Central memory CD8-positive, alpha-beta T cell (primary cell): ENCODE measurements around the gene FBXW12.
A peak's percentile ranks its signal among the peaks of the same experiment; 100 is the strongest.

Source experiments
- ATAC-seq: fragments of 150-1000 bp; cut with Tn5 transposase; replicated peaks from 2 replicates; pipeline ENCODE4 v1.10.0; 2022; ENCODE audit warnings: mild to moderate bottlenecking, moderate FRiP score, moderate number of reproducible peaks; ENCODE audit not compliant: poor library complexity, severe bottlenecking; ENCODE audit errors: extremely low read depth
- DNase-seq, 2 donors: peaks; one replicate each; pipeline ENCODE4 v3.0.0; 2021; ENCODE audit warnings: low spot score in 2 of 2
- H3K27ac Mint-ChIP-seq: one replicate; pipeline ENCODE4 v1.8.0; 2022; ENCODE audit warnings: low read depth, mild to moderate bottlenecking, moderate library complexity, mixed read lengths
- H3K27me3 Mint-ChIP-seq: one replicate; pipeline ENCODE4 v1.8.0; 2022; ENCODE audit warnings: mixed read lengths
- H3K36me3 Mint-ChIP-seq: one replicate; pipeline ENCODE4 v1.8.0; 2022; ENCODE audit warnings: mild to moderate bottlenecking, moderate library complexity, mixed read lengths; ENCODE audit not compliant: insufficient read depth
- H3K4me1 Mint-ChIP-seq: one replicate; pipeline ENCODE4 v1.8.0; 2022; ENCODE audit warnings: mixed read lengths
- H3K4me3 Mint-ChIP-seq: one replicate; pipeline ENCODE4 v1.8.0; 2022; ENCODE audit warnings: mild to moderate bottlenecking, moderate library complexity, mixed read lengths
- H3K9me3 Mint-ChIP-seq: one replicate; pipeline ENCODE4 v1.8.0; 2022; ENCODE audit warnings: mixed read lengths

The FBXW12 gene

DNA sequence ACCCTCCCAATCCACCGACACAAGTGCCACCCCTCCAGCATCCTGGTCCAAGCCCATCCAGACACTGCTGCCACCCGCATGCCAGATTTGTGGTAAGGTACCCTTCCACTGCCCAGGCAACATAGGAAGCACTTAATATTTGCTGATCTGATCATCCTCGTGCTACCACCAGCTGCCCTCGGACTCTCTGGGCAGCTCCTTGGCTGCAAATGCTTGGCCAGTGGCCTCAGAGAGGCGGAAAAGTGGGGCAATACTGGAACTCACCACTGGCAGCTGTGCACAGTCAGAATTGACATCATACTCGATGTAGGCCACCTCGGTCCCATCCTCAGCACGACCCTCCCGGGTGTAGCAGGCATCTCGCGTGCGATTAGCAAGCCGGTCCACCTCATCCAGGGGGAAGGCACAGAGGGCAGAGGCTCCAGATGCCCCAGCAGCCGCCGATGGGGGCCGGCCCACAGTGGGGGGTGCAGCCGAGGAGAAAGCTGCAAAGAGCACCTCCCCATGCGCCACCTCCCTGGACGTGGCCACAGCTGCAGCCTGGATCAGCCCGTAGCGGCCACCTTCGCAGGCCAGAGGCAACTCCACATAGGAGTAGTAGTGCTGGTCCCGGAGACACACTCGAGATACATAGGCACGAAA lies 51.3 kb downstream of the FBXW12 start:
- H3K9me3 Mint-ChIP-seq = no peaks in the 10 kb centered on the region
- H3K27ac Mint-ChIP-seq = no peak overlapping the region
- DNase-seq = no peak
- no peaks in the 10 kb centered on the region for H3K4me1 Mint-ChIP-seq
- no peak overlapping the region for H3K4me3 Mint-ChIP-seq
- peaks cover 2% of the 10 kb centered on the region for H3K36me3 Mint-ChIP-seq
- ATAC-seq = no peak
- H3K27me3 Mint-ChIP-seq = no peaks in the 10 kb centered on the region

DNA sequence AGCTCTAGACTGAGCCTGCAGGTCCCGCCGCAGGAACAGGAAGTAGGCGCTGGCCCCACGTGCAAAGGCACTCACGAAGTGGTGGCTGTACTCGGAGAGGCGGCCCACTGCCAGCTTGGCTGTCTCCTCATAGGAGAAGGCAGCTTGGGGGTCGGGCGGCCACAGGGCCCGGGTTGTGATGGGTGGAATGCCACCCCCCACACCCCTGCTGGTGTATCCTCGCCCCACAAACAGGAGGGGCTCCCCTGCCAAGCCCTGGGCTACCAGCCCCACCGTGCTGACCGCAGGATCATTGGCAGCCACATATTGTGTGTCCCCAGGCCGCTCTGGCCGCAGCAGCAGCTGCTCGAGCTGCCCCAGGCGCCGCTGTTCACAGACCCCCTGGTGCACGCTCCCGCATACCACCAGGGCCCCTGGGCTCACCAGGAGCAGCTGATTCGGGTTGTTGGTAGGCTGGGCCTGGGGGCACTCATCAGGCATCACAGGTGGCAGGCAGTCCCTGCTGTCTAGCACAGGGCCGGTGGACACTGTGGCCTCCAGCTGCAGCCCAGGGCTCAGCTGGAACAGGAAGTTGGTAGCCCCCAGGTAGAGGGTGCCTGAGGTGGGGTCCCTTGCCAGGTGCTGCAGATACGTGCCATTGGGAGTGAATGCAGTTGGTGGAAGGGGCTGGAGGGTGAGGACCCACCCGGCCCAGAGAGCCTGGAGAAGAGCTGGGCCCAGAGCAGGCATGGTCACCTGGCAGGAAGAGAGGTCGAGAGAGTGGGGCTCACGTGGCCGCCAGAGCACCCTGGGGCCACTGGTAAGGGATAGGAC lies 52.1 kb downstream of the FBXW12 start:
- no peak for DNase-seq
- no peaks in the 10 kb centered on the region for H3K27me3 Mint-ChIP-seq
- H3K4me1 Mint-ChIP-seq = no peaks in the 10 kb centered on the region
- H3K36me3 Mint-ChIP-seq = peaks cover 2% of the 10 kb centered on the region
- no peak for ATAC-seq
- H3K27ac Mint-ChIP-seq = peak overlapping the region; percentile 6
- H3K4me3 Mint-ChIP-seq = no peak overlapping the region
- H3K9me3 Mint-ChIP-seq = no peaks in the 10 kb centered on the region

GRCh38 chr3:48425281-48425812 lies 53.3 kb downstream of the FBXW12 start:
- DNase-seq = no peak
- Mint-ChIP-seq H3K27me3 (no peaks in the 10 kb centered on the region), H3K4me1 (peaks cover 6% of the 10 kb centered on the region), H3K27ac (no peak overlapping the region), H3K9me3 (no peaks in the 10 kb centered on the region), H3K36me3 (peaks cover 4% of the 10 kb centered on the region), H3K4me3 (no peak overlapping the region)
- no peak for ATAC-seq

DNA sequence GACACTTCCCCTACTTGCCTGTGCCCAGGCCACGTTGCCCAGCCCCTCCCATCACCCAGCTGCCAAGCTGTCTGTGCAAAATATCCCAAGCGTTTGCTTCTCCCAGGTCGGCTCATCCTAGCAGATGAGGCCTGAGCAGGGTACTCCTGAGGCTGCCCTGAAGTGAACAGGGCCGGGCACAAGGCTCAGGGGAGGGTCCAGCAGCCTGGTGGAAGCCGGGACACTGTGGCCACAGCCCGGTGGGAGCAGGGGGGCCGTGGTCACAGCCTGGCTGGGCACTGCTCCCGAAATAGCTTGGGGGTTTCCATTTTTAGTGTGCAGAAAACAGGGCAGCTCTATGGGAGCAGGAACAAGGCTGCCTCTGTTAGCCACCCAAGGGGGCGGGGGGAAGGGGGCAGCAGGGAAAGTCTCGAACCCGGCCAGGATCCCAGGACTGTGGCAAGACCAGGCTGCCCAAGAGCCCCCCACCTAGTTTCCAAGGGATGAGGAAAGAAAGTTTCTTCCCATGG lies 54.4 kb downstream of the FBXW12 start:
- Mint-ChIP-seq H3K4me3 (no peak overlapping the region), H3K27ac (no peak overlapping the region), H3K9me3 (no peaks in the 10 kb centered on the region), H3K36me3 (peaks cover 4% of the 10 kb centered on the region), H3K27me3 (no peaks in the 10 kb centered on the region), H3K4me1 (peaks cover 12% of the 10 kb centered on the region)
- no peak for ATAC-seq
- DNase-seq = no peak

GRCh38 chr3:48426944-48427629 lies 55.1 kb downstream of the FBXW12 start:
- Mint-ChIP-seq H3K27ac (no peak overlapping the region), H3K4me3 (no peak overlapping the region)
- no peak for ATAC-seq

DNA sequence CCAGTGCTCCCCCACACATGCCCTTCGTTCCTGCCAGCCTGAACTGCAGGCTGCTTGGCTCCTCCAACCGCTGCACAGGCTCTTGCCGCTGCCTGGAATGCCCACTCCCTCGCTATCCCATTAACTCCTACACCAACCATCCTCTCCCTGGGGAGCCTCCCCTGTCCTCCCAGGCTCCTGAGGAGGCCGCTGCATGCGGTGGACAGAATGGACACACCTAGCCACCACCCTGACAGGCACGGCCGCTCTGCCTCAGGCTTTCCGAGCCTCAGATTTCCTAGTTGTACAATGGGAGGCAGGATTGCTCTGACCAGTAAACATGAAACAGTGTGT lies 55.6 kb downstream of the FBXW12 start:
- no peak for DNase-seq
- Mint-ChIP-seq H3K9me3 (no peaks in the 10 kb centered on the region), H3K4me3 (peak overlapping the region; percentile 49), H3K4me1 (peaks cover 12% of the 10 kb centered on the region), H3K36me3 (peaks cover 4% of the 10 kb centered on the region), H3K27me3 (no peaks in the 10 kb centered on the region), H3K27ac (no peak overlapping the region)
- ATAC-seq = no peak

More at GRCh38 chr3:48426944-48427629, 55.1 kb downstream of the FBXW12 start:
- Mint-ChIP-seq H3K9me3 (no peaks in the 10 kb centered on the region), H3K27me3 (no peaks in the 10 kb centered on the region), H3K36me3 (peaks cover 4% of the 10 kb centered on the region), H3K4me1 (peaks cover 12% of the 10 kb centered on the region)
- DNase-seq = no peak

GRCh38 chr3:48428088-48428571 lies 56.1 kb downstream of the FBXW12 start:
- H3K27me3 Mint-ChIP-seq = no peaks in the 10 kb centered on the region
- peaks cover 4% of the 10 kb centered on the region for H3K36me3 Mint-ChIP-seq
- DNase-seq (no peak), ATAC-seq (no peak)
- H3K27ac Mint-ChIP-seq = no peak overlapping the region
- H3K4me1 Mint-ChIP-seq = peaks cover 12% of the 10 kb centered on the region
- no peaks in the 10 kb centered on the region for H3K9me3 Mint-ChIP-seq
- H3K4me3 Mint-ChIP-seq = peak overlapping the region; percentile 49

DNA sequence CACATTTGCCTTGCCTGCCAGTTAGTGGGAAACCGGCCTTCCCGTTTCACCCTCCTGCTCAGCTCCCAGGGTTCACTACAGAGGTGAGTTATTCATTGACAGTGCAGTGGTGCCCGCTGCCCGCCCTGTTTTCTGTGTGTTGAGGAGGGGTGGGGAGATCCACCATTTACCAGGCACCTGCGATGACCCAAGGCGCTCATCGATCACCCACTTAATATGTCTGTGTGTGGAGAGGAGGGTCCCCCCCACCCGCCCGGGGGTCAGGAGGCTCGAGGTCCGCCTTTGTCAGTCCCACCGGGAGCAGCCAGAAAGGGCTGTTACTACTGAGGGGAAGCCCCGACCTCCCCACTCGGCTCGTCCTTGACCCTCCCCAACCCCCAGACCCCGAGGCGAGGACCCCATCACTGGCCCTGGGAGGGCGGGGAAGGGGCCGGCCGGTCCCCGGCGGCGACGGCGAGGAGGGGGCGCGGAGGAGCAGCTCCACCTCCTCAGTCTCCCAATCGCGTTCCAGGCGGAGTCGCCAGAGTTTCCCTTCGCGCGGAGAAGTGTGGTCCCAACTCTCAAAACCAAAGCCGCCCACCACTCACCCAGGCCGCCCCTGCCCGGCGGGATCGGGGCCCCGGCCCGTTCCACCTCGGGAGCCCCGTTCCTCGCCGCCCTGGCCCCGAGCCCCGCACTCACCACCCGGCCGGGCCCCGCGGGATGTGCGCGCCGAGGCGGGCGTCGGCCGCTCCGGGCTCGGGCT lies 56.7 kb downstream of the FBXW12 start:
- no peaks in the 10 kb centered on the region for H3K27me3 Mint-ChIP-seq
- peaks cover 12% of the 10 kb centered on the region for H3K4me1 Mint-ChIP-seq
- H3K36me3 Mint-ChIP-seq = peaks cover 4% of the 10 kb centered on the region
- H3K9me3 Mint-ChIP-seq = no peaks in the 10 kb centered on the region
- no peak for DNase-seq
- peak; percentile 38 for ATAC-seq
- H3K4me3 Mint-ChIP-seq = peak overlapping the region; percentile 49
- no peak overlapping the region for H3K27ac Mint-ChIP-seq

- H3K4me3 Mint-ChIP-seq = peak overlapping the region; percentile 84
- H3K4me1 Mint-ChIP-seq = peaks cover 13% of the 10 kb centered on the region
- peaks cover 4% of the 10 kb centered on the region for H3K36me3 Mint-ChIP-seq
- no peaks in the 10 kb centered on the region for H3K9me3 Mint-ChIP-seq
- DNase-seq (peak; percentile 31 to 35), ATAC-seq (peak; percentile 61)
- H3K27ac Mint-ChIP-seq = peak overlapping the region; percentile 32
- no peaks in the 10 kb centered on the region for H3K27me3 Mint-ChIP-seq
Observed at GRCh38 chr3:48429317-48429959, 57.4 kb downstream of the FBXW12 start.

GRCh38 chr3:48429960-48430707 lies 58.1 kb downstream of the FBXW12 start, which contains the start of gene PLXNB1:
TSS of gene PLXNB1 (minus strand) at chr3:48430086. CDS start at chr3:48424611, 5,475 bp downstream.
- DNase-seq (no peak), ATAC-seq (no peak)
- no peaks in the 10 kb centered on the region for H3K27me3 Mint-ChIP-seq
- peaks cover 2% of the 10 kb centered on the region for H3K36me3 Mint-ChIP-seq
- H3K4me3 Mint-ChIP-seq = peak within 1 kb of the TSS; percentile 84
- peaks cover 18% of the 10 kb centered on the region for H3K4me1 Mint-ChIP-seq
- H3K27ac Mint-ChIP-seq = peak within 1 kb of the TSS; percentile 32
- no peaks in the 10 kb centered on the region for H3K9me3 Mint-ChIP-seq

DNA sequence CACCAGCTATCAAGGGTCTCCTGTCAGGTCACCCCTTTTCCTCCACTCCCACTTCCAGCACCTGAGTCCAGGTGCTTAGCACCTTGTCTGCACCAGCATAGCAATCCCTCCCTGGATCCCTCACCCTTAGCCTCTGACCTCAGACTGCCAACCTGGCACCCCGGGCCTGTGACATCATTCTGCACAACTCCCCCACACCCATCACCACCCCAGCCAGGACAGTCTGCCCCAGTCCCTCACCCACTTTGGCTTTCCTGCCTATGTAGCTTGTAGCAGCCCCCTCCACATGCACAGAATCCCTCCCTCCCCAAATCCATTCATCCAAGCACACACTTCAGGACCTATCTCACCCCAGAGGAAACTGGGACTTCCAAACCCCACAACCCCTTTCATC lies 58.7 kb downstream of the FBXW12 start:
- Mint-ChIP-seq H3K27me3 (no peaks in the 10 kb centered on the region), H3K4me3 (peak overlapping the region; percentile 84), H3K4me1 (peaks cover 18% of the 10 kb centered on the region), H3K27ac (no peak overlapping the region), H3K9me3 (no peaks in the 10 kb centered on the region), H3K36me3 (peaks cover 2% of the 10 kb centered on the region)
- ATAC-seq = no peak
- no peak for DNase-seq
